RPMI8226 (cell line): ENCODE measurements around the gene SMIM12.

Experiments used
- DNase-seq: peaks from one replicate; pipeline ENCODE4 v3.0.0-alpha.2; 2015

The SMIM12 gene

DNA sequence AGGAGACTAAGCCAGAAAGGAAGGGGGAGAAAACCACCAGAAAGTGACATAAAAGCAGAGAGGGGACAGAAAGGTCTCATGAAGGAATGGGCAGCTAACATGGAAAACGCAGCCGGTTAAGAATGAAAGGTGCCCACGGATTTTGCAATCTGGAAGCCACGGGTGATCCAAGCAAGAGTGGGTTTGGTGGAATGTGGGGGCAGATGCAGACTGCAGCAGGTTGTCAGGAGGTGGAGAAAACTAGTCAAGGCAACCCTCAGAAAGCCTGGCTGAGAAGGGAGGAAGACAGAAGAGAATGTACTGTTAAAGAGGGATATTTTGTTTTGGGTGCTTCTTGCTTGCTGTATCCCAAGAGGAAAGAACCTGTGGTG lies 12.6 kb upstream of the SMIM12 start:
- no peak for DNase-seq

DNA sequence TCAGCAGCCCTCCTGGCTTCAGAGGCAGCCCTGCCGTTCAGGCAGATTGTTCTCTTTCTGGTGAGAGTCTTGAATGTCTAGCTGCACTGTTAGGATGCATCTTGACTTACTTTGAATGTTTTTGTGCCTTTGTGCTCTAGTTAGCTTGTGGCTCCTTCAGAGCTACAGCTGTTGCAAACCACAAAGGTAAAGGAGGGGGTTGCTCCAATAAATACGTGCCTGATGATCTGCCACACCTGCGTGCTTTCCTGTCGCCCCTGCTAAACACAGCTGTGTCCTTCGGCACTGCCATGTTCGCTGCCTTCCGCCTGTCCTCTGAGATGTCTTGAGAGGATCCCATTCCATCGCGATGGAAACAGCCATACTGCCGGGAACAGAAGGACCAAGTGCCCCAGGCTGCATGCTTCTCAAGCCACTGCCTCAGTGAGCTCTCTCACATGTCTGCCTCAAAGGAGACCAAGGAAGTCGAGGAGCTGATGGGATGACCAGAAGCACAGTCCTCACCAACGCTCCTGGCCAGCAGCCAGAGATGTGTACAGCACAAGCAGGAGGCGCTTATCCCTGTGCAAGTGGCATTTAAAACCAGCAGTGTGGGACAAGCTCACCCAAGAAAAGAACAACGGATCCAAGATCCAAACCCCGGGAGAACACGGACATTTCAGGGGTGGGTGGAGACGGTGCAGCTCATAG lies 12.0 kb upstream of the SMIM12 start:
- peak; percentile 69 for DNase-seq

DNA sequence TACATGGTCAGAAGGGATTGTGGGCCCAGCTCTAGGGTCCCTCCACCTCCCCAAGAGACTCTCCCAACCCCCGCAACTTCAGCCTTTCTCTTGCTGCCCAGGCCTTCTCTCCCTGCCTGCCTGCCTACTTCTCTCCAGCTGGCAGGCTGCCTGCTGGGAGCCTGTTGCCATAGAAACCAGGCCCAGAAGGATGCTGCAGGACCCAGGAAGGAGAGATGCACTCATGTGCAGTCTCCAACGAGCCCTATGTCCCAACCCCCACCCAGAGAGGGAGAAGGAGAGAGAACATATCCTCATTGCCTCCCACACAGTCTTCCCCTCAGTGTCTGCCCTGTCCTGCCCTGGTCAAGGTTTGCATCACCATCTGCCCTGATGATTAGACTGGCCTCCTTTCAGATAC lies 10.8 kb upstream of the SMIM12 start:
- DNase-seq, result no peak

DNA sequence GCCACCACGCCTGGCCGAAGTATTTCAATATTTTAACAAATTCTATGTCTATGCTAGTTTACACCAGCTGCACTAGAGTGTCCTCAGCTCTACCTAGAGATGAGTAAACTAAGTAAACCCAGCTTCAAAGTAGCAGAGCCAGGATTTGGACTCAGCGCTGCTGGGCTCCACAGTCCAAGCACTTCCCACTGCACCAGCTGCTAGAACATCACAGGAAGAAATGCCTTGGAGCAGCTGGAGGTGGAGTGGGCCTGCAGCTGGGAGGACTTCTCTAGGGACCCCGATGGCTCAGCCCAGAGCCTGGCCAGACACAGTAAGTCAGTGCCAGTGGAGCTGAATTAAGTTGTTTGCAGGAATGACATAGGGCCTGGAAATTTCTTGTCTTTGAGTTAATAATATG lies 10.2 kb upstream of the SMIM12 start:
- no peak for DNase-seq

DNA sequence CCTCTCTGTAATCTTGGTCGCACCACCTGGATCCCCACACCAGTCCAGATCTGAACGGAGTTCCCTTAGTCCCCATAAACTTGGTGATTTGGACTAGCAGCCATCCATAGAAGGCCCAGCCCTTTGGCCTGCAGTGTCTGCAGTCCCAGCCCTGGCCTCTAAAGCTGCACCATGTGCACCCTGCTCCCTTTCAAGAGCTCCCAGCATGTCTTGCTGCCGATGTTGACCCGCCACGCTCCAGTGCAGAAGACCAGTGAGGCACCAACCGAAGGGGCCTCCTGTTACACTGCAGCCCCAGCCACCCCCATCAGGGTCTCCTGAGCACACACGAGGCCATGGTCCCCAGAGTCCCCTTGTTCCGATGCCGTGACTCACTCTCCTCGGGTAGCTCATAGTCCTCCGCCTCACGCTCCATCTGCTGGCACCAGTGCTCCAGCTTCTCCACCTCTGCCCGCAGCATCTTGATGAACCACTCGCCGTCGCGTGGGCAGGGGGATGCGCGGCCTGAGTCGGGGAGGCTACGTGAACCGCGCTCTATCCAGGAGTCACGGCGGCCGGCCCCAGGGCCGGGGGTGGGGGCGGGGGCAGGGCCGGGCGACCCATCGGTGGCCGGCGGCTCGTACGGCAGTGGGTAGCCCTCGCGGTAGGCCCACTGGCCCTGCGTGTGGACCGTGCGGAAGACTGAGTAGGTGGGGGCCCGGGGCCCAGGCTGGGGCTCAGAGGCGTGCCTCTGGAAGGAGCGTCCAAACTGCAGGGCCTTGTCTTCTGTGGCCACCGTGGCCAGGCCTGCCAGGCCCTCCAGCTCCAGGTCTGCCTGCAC lies 8.9 kb upstream of the SMIM12 start:
- DNase-seq, result no peak

DNA sequence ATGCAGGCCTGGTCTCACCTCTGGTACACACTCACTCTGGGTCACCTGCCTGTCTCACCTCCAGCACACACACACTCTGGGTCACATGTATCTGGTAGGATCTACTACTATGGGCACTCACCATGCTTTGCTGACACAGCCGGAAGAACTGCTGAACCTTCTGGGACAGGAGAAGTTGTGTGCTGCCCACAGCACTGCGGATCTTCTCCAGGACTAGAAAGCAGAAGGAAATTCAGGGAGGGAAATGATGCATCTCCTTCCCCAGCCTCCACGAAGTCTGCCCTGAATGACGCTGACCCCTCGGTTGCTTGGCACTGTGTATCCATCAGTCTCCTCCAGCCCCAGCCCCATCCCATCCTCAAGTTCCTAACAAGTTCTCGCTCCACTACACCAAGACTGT lies 7.9 kb upstream of the SMIM12 start:
- DNase-seq, result no peak

DNA sequence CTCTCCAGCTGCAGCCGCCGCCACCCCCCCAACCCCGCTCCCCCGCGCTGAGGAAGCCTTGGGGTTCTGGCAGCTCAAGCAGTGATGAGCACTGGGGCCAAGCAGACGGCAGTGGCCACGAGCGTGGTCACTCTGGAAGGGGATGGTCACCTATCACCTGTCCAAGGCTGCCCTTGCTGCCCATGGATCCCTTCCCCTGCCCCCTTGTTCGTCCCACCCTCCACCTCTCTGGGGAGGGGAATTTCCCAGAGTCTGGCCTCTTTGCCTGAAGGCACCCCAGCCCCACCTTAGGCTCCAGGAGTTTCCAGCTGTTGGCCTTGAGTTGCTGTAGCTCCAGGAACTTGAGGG lies 7.2 kb upstream of the SMIM12 start:
- no peak for DNase-seq

DNA sequence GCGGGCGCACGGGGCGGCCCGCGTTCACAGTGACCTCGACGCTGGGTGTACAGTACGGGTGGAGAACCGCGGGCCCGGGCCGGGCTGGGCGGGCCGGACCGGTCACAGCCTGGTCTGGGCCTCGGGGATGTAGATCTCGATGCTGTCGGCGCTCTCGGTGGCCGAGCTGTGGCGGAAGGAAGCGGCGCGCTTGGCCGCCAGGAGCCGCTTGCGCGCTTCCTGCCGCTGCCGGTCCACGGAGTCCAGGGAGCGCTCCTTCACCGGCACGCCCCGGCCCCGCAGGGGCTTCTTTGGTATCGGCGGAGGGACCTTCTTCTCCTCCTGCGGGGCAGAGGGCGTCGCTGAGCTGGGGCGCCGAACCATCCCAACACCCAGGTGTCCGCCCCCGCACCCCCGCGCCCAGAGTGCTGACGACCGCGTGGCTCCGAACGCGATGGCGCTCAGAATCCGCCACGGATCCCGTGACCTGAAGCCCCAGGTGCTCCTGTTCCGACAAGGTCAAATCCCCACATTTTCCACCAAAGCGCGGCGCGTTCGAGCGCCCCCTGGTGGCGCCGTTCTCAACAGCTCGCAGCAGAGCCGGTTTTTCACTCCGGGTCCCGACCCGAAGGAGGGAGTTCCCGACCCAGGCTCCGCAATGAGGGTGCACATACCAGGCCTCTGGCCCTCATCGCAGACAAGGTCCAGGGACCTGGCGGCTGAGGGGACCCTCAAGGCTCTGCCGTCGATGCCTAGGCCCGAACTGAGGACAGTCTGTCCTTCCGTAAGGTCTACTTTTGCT lies 6.6 kb upstream of the SMIM12 start:
- peak; percentile 92 for DNase-seq

DNA sequence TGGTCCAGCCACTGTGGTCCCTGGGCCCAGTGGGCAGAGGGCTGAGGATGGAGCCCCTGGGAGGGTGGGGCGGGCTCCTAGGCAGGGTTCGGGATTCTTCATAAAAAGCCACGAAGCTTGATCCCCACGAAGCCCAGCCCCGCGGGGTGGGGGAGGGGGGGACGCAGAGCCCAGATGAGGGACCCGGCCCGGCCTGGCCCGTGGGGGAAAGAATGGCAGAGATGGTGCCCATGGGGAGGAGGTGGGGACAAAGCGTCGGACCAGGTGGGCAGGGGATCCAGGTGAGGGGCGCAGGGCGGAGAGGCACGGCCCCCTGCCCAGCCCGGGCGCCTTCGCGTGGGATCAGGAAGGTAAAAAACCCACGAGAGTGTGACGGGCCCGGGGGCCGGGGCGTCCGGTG lies 6.0 kb upstream of the SMIM12 start:
- DNase-seq, result no peak

DNA sequence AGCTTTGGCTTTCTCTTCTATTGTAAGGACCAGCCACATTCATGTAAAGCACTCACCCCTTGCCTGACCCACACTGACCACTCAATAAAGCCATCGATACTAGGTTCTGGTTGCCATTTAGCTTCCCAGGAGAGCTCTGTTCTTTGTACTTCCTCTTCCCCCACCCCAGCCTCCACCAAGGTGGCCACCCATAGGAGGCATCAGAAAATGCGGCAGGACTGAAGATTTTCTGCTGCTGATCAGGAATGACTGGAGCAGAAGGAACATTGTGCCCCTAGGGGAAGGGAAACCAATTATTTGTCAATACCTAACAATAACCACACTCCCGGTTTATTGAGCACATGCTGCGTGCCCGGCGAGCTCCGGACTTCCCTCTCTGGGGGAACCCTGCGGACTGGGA lies 5.2 kb upstream of the SMIM12 start:
- no peak for DNase-seq

DNA sequence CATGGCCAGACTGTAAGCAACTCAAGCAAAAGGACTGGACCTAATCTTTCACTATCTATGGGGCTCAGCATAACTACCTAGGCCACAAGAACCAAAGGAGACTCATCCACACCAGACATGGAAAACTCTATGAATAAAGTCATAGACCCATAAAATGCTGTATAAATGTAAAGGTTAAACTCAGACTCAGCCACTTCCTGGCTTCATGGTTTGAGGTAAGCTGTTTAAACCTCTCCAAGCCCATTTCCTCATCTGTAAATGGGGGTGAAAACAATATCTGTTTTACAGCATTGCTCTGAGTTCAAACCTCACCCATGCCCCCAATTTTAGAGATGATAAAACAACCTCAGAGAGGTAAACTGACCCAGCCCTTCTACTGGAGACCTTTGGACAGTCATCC lies 4.0 kb upstream of the SMIM12 start:
- no peak for DNase-seq

DNA sequence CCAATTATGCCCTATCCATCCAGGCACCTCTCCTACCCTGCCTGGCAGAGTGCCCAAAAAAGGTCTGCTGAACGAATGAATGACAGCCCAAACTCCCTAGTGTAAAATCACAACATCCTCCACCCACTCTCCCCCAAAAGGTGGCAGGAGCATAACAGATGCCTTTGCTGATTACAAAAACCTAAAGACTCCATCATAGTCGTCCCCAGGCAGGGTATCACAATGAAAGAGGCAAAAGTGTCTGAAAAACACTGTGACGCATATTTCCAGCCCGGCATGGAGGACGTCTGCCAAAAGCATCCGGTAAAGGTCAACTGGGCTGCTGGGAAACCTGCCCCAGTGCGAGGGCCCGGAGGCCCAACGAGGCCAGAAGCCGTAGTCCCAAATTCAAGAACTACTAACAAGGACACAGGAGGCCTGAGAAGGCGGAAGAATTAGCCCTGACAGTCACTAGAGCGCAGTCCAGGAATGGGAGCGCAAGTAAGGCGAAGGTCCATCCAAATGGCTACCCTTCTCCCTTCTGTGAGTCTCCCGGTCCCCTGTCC lies 576 bp downstream of the SMIM12 start:
- DNase-seq, result peak; percentile 31

DNA sequence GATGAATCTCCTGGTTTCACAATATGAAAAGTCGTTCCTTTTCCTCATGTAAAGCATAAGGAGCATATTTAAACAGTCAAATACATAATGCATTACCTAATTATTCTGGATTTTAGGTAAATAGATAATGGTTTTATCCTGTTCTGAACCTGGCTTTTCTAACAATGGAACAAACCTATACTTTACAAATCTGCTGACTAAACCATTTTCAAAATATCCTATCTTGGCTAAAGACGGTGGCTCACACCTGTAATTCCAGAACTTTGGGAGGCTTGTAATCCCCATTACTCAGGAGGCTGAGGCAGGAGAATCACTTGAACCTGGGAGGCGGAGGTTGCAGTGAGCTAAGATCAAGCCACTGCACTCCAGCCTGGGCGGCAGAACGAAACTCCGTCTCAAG lies 2.9 kb downstream of the SMIM12 start:
- no peak for DNase-seq

DNA sequence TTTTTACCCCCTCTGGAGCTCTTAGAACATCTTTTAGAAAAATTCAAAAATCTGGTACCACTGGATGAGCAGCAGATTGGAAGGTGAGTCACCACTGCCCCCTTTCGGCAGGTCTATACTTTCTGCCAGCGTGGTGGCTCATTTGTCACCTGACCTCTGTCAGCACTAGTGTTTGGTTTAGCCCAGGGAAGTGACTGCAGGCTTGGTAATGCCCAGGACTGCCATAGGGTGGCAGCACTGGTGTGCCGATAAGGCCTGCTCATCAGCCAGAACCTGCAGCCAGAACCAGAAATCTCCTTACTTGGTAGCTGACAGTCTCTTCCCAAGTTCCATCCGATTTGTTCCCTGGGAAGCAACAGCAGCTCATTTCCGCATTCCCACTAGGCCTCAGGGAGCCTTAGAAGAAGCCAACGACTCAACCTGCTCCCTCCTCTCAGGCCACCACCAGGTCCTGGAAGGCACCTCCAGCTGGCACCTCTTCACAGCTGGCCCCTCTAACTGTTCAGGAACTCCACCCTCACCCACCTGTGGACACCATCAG lies 6.8 kb downstream of the SMIM12 start:
- peak; percentile 94 for DNase-seq

DNA sequence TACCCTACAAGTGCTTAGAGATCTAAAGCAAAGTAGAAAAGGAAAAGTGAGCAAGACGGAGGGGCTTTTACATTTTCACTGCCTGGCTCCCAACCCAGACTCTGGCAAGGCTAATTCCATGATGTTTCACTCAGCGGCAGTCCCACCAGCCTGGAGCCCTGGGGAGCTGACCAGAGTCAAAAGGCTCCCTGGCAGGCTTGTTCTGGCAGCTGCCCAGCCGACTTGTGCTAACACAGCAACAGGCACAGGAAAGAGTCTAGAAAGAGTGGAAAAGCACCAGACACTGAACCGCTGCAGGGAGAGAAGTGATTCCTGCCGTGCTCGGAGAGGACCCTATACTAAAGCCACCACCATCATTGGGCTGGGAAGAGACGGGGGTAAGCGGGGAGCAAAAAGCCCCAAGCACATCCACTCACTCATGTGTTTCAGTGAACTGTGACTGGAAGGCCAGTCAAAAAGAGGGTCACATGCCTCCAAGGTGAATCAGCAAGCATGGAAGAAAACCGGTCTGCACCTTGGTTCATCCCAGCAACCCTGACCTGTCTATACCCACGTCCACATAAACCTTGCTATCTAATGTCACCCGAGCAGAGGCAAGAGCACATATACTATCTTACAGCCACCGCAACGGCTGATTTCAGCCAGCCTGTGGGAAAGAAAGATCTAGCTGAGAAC lies 8.0 kb downstream of the SMIM12 start:
- no peak for DNase-seq

DNA sequence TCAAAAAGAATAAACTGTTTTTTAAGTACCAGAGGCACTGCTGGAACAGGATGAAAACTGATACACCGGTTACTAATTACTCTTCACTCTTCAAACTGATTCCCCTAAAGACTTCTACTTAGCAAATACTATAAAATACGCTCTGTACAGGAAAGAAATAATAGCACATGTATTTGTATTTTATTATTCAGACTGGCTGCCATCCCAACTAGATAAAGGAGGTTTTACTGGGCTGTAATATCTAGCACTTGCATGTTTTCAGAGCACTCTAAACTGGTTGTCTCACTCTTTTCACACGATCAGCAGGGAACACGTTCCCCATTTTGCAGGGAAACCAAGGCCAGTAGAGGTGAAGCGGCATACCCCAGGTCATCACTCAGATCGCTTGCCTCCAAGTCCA lies 9.2 kb downstream of the SMIM12 start:
- no peak for DNase-seq

DNA sequence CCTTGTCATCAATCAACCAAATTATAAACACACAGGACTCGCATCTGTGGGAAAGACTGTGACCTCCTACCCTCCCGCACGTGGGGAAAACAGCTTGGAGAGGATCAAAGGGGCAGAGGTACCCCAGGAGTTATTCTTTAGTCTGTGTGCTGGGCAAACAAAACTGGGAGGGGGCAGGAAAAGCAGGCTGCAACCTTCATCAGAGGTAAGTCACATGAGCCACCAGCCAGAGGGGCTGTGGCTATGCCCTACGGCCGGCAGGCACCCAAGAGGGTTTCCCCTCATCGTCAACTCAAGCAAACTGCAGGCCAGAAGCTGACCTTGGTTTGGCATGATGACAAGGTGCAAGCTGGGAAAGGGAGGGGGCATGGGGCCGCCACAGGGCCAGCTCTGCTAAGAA lies 12.5 kb downstream of the SMIM12 start:
- DNase-seq, result no peak

DNA sequence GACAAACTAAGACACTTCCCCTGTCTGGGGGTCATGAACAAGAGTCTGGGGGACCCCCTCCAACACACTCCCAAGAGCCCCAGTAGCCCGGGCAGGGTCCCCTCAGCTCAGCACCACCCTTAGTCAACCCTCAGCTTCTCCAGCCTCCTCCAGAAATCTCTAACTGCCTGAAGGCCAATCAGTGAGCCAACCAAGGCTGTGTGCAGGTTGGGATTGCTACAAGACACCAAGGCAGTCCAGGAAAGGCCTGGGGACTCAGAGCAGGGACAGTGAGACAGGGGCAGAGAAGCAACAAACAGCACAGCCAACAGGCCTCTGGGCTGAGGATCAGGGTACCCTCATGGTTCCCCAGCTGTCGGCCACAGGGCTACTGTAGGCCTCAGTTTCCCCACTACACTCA lies 13.3 kb downstream of the SMIM12 start:
- no peak for DNase-seq

DNA sequence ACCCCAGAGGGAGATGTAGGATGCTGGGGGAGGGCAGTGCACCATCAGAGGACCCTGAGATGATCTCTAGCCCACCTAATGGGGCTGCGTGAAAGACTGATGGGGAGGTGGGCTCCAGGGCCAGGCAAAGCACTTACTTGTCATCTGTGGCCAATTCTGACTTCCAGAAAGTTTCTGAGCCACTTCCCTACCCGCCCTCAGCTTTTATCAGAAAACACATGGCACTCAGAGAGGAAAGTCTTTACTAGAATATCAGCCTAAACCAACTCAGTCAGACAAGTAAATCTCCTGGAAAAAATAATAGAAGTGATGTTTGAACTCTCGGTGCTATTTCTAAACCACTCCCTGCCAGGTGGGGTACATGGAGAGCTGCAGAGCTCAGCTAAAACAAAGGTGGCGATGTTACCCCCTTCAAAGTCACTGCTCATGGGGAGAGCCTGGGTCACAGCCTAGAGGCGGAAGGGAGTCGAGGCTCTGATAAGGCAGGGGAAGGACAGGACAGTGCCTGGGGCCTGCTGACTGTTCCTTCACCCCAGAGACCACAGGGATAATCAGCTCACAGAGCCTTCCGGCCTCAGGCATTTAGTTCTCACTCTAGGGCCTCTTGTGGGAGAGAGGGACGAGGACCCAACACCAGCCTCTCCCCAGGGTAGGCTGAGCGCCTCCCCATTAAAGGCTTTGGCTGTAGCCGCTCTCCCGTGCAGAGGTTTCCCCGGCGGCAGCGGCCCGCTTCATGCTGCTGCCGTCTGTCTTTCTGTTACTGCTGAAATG lies 14.2 kb downstream of the SMIM12 start:
- DNase-seq, result no peak

DNA sequence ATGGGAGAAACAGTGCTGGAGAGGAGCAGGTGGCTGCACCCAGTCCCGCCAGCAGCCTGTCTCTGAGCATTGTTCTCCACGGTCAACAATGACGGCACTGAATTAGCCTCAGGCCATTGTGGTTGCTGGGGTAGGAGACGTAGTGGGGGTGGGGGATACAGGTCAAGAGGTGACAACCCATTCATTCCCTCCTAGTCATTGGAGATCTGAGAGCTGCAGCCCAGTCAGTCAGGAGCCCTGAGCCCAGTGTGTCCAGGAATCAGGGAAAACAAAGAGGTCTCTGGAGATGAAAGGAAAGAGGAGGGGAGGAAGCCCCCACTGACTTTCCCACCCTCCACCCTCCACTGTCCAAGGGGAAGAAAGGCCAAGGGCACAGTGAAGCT lies 15.3 kb downstream of the SMIM12 start:
- DNase-seq, result no peak

DNA sequence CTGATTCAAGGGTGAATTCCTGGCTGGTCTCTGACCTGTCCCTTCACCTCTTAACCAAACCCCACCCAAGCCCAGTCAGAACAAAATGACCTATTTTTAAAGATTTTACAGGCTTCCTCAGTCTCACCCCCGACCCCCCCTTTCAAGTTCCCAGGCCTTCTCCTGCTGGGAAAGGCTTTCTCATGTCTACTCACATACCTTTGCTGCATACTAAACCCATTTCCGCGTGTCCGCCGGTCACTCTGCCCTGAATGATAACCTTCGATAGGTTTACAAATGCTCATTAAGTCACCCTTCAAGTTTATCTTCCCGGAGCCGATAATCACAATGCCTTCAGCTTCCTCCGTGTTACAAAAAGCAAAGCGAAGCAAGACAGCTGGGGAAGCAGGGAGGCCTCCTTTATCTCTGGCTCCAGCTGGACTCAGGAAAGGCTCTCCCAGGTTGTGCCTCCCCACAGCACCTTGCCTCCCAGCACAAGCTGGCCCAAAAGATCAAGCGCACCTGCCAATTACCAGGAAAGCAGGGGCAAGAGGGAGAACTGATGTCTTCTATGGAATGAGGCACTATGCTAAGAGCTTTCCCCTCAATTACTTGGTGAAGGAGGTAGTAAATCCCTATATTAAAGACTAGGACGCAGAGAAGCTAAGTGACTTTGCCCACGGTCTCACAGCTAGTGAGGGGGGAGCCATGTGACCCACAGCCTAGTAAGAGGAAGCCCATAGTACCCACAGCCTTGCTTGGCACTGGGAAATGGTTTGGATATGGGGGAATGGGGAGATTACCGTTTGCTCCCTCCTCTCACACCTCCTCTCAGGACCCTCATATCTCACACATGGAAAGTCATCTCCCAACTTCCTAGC lies 15.9 kb downstream of the SMIM12 start:
- no peak for DNase-seq
